H4 (cell line): ENCODE measurements around the gene IFNLR1. TPM values are rescaled to one million over a fixed set of nuclear protein-coding genes. Genes with fewer than 3 reads are reported as not detected.

Source experiments
- DNase-seq: peaks from one replicate; pipeline ENCODE4 v3.0.0-alpha.2; 2015; ENCODE audit warnings: low spot score
- total RNA-seq: library from RNA; depleted of rRNA; stranded (reverse); fragments of >200 nt; shearing (Covaris generic); gene quantifications from 2 replicates; pipeline ENCODE4 v1.2.3, GENCODE V29; 2014

Gene IFNLR1
- total RNA-seq, 1 experiment from 2014 or later: 0.21 TPM

DNA sequence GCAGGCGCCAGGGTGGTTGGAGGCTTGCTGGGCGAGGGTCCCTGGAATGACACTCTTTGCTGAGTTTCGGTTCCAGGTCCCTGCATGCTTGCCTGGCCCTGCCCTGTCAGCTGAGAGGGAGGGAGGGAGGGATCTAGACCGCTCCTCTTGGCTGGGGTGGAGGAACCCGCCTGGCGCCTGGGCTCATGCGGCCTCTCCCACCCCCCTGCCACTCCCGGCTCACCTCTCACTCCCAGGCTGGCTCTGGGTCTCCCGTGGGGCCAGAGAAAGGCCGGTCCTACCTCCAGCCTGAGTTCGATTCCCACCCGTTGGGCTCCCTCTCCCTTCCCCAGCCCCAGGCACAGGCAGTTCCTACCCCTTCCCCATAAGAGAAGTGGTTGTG, 19.0 kb upstream of the IFNLR1 start:
- DNase-seq: no peak

GRCh38 chr1:24205345-24206082, 18.4 kb upstream of the IFNLR1 start:
- DNase-seq: no peak

DNA sequence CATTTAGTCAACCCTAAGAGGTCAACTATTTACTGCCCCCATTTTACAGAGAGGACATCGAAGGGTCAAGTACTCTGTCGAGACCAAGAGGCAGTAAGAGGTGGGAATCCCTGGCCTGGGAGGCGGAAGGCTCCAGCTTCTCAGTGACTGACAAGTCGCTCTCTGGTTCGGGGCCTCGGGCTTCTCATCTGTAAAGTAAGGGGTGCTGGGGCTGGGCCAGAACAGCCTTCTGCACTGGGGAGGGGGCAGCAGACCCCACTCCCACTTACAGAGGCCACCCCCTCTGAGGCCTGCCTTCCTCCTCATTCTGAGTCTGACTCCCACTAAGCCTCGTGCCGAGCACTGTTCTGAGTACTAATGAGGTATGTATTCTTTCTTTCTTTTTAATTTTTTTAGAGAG, 17.0 kb upstream of the IFNLR1 start:
- DNase-seq: no peak

GRCh38 chr1:24203404-24203803, 16.3 kb upstream of the IFNLR1 start:
- peak; percentile 45 for DNase-seq

- DNase-seq: no peak
These were observed 15.9 kb upstream of the IFNLR1 start for GRCh38 chr1:24202987-24203386.

- DNase-seq: no peak
These were observed 15.5 kb upstream of the IFNLR1 start for GRCh38 chr1:24202556-24202955.

- DNase-seq: peak; percentile 94
These were observed 14.9 kb upstream of the IFNLR1 start for GRCh38 chr1:24201941-24202440.

GRCh38 chr1:24199291-24199900, 12.3 kb upstream of the IFNLR1 start:
- DNase-seq: peak; percentile 59

DNA sequence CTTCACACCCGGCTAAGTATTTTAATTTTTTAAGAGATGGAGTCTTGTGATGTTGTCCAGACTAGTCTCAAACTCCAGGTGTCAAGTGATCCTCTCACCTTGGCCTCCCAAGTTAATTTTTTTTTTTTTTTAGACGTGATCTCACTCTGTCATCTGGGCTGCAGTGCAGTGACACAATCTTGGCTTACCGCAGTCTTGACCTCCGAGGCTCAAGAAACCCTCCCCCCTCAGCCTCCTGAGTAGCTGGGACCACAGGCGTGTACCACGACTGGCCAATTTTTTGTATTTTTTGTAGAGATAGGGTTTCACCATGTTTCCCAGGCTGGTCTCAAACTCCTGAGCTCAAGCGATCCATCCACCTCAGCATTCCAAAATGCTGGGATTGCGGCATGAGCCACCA, 11.7 kb upstream of the IFNLR1 start:
- DNase-seq: no peak

DNA sequence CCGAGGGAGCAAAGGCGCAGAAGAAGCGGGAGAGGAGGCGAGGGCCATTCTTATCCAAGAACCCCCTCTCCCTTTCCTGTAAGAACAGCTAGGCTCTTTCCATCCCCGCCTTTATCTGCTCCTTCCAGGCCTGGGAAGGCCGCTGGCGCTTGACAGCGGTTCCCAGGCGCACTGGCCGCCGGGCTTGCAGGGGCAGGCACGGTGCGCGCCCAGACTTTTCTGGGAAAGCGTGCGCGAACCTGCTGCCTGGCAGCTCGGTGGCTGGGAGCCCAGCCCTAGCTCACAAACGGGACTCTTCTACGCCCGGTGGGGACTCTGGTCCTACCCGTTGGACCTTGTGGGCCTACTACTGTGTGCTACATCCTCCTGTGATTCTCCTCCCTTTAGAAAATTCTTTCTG, 8.8 kb upstream of the IFNLR1 start:
- DNase-seq: no peak

DNA sequence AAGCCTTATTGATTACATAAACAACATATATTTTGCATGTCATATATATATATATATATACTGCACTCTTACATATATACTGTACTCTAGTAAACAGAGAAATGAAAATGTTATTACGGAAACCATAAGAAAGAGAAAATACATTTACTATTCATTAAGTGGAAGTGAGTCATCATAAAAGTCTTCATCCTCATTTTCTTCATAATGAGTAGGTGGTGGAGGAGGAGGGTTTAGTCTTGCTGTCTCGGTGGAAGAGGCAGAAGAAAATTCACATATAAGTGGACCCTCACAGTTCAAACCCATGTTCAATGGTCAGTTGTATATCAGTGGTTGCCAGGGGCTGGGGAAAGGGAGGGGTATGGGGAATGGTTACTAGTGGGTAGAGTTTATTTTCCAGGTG, 8.0 kb upstream of the IFNLR1 start:
- DNase-seq: no peak

DNA sequence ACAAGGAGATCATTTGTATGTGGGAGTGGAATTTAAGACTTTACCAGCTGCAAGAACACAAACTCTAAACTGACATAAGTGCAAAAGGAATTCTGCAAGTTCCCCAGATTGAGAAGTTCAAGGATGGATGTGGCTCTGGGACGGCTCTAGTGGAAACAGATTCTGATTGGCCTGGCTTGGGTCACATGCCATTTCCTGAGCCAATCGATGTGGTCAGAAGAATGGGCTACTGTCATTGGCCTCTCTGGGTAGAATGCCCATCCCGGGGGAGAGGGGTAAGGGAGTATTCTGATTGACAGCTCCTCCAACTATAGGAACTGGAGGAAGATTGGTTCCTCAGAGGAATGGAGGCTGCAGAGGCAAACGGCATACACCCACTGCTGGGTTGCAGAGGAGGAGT, 6.0 kb upstream of the IFNLR1 start:
- DNase-seq: no peak

DNA sequence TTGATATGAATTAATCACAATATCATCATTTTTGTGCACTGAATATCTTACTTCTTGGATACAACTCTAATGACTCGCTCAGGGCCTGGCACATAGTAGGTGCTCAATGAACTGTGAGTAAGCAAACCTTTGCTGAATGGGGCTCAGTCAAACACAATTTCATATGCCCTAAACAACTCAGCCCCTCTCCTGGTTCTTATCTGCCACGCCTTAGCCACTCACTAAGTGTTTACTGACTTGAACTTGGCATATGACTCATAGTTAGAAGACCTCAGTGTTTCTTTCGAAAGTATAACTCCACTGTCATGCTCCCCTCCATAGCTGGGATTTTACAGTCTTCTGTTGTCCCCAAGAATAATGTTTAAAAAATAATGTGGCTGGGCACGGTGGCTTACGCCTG, 4.8 kb upstream of the IFNLR1 start:
- DNase-seq: peak; percentile 76

DNA sequence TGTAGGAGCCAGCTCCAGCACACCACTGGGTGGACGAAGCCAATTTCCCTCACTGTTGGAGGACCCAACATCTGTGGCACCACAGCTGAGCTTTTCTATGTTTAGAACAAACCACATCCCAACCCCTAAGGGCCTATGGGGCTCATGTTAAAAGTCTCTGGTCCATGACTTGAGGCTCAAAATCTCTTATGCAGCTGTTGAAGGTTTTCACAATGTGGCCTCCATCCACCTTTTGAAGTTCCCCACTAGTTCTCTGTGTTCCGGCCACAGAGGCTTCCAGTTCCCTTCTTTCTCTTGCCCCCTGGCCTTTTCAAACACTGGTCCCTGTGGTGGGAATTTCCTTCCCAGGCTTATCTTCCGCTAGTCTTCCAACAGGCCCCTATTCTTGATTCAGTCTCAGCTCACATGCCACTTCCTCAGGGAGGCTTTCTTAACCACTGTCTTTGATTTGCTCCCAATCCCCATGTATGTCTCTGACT, 3.9 kb upstream of the IFNLR1 start:
- no peak for DNase-seq

GRCh38 chr1:24189528-24189927, 2.4 kb upstream of the IFNLR1 start:
- no peak for DNase-seq

- no peak for DNase-seq
These were observed 437 bp downstream of the IFNLR1 start for GRCh38 chr1:24186711-24186992.

GRCh38 chr1:24186031-24186710, 918 bp downstream of the IFNLR1 start:
- DNase-seq: no peak

DNA sequence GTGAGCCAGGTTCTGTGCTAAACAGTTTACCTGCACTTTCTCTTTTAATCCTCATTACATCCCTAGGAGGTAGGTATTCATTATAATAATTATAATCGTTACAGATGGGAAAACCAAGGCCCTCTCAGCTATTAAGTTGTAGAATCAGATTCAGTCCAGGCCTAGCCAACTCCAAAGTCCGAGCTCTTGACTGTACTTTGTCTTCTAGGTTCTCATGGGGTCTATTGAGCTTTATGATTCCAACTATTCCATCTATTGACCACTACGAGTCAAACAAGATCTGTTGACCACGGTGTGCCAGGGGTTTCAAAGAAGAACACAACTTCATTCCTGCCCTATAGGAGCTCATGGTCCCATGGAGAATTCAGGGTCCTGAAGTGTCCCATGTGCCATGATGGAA, 2.0 kb downstream of the IFNLR1 start:
- no peak for DNase-seq

DNA sequence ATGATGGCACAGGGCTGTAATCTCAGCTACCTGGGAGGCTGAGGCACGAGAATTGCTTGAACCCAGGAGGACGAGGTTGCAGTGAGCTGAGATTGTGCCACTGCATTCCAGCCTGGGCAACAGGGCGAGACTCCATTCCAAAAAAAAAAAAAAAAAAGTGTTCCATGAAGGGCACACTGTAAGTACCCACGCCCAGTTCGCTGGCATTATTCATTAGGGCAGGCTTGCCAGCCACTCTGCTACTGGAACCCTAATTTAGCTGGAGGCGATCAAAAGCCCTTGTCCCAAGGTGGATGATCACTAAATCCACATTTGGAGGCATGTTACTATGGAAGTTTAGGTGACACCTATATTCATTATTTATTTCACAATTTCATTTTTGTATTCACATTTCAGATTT, 5.0 kb downstream of the IFNLR1 start:
- no peak for DNase-seq

DNA sequence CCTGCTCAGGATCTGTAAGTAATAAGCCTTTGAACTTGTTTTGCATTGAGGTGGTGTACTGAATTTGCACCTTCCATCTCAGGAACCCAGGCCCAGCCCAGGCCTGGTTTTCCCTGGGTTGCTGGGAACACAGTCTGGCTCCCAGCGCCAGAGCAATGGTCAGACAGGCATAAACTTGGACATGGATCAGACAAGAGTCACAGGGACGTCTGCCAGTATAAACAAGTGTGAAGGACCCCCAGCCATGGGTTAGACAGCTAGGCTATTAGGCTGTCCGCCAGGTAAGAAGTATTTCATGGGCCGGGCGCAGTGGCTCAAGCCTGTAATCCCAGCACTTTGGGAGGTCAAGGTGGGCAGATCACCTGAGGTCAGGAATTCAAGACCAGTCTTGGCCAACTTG, 5.5 kb downstream of the IFNLR1 start:
- DNase-seq: no peak

GRCh38 chr1:24180676-24181075, 6.4 kb downstream of the IFNLR1 start:
- DNase-seq: no peak

DNA sequence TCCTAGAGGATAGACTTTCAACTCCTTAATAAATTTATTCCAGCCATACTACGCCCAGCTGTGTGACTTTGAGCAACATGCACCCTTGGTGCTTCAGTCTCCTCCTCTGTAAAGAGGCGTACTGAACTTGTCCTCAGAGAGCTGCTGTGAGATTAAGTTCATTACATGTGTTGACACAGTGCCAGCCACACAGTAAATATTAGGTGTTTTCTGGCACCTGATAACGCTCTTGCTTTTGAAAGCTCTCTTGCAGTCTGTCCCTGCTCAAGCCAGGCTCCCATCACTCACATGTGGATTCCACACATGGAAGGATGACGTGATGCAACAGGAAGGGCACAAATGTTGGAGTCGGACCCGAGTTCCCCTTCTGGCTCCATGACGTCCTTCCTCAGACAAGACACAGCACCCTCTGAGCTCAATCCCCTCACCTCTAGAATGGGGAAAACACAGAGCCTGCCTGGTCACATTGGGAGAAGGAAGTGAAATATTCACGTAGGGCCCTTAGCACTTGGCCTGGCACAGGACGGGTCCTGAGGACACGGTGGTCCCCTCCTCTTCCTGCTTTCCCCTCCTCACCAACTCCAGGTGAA, 7.7 kb downstream of the IFNLR1 start:
- no peak for DNase-seq

DNA sequence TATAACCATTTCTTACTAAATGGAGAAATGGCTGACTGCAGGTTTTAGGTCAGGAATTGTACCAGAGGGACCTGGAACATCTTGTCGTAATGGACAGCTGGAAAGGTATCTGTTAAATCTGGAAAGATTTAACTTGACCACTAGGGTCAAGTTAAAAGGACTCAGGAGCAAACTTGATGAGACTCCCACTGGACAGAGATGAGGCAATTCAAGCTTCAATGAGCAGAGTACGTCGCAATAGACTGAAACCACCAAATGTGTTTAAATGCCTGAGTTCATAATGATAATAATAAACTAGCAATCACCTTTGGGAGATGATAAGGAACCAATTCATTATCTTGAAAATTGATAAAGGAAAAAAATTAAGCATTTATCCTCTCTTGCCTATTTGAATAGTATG, 8.7 kb downstream of the IFNLR1 start:
- DNase-seq: no peak
